NB4 (cell line): ENCODE results near the gene TSSC4.

Experiments used
- DNase-seq: peaks from one replicate; pipeline ENCODE4 v3.0.0; 2010; ENCODE audit warnings: low read depth
- H3K4me3 ChIP-seq: one replicate; pipeline ENCODE4 v1.5.1; 2011; ENCODE audit warnings: mild to moderate bottlenecking, low read depth, low read length, moderate library complexity
- MYC ChIP-seq: IDR thresholded peaks from 2 replicates; pipeline ENCODE4 v1.6.1; 2011; ENCODE audit warnings: low read depth, low read length
- POLR2A ChIP-seq: IDR thresholded peaks from 2 replicates; pipeline ENCODE4 v1.6.1; 2011; ENCODE audit warnings: mild to moderate bottlenecking; ENCODE audit not compliant: insufficient read length; ENCODE audit errors: extremely low read depth
- TF ChIP-seq, protein P1 (sequence below): IDR thresholded peaks from 2 replicates; pipeline ENCODE4 v1.6.1; 2011; ENCODE audit warnings: low read depth, low read length
- TF ChIP-seq, protein P2 (sequence below): IDR thresholded peaks from one replicate; pipeline ENCODE4 v1.5.1; 2012; ENCODE audit warnings: low read depth, low read length

The TSSC4 gene

DNA sequence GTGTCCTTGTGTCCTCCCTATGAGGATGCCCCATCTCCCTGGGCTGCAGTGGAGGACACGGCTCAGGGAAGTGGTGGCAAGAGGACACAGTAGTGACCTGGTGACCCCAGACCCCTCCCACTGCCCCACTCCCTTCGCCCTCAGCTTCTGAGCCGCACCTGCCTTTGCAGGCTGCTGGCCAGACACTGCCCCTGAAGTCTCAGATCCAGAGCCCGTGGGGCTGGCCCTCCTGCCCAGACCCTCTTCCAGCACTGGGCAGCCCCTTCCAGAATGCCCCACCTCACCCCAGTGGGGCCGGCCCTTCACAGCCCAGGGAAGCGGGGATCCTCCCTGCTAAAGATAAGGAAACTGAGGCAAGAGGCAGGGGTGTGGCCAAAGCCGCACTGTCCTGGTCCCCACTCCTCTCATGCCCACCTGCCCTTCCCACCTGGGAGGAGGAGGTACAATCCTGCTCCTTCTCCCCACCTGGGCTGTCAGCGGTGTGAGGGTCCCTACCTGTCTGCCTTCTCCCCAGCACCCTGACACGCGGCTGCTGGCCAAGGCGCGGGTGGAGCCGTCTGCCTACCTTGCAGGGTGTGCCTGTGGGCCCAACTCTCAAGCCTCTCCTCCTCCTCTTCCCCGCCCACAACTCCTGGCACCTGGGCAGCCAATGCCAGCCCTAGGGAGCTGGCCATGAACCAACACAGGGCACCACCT, 26.4 kb downstream of the TSSC4 start:
- no peak overlapping the region for H3K4me3 ChIP-seq
- DNase-seq: no peak
- TF ChIP-seq POLR2A: no peak
- TF ChIP-seq, protein P1, sequence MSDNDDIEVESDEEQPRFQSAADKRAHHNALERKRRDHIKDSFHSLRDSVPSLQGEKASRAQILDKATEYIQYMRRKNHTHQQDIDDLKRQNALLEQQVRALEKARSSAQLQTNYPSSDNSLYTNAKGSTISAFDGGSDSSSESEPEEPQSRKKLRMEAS: no peak
- TF ChIP-seq, protein P2, sequence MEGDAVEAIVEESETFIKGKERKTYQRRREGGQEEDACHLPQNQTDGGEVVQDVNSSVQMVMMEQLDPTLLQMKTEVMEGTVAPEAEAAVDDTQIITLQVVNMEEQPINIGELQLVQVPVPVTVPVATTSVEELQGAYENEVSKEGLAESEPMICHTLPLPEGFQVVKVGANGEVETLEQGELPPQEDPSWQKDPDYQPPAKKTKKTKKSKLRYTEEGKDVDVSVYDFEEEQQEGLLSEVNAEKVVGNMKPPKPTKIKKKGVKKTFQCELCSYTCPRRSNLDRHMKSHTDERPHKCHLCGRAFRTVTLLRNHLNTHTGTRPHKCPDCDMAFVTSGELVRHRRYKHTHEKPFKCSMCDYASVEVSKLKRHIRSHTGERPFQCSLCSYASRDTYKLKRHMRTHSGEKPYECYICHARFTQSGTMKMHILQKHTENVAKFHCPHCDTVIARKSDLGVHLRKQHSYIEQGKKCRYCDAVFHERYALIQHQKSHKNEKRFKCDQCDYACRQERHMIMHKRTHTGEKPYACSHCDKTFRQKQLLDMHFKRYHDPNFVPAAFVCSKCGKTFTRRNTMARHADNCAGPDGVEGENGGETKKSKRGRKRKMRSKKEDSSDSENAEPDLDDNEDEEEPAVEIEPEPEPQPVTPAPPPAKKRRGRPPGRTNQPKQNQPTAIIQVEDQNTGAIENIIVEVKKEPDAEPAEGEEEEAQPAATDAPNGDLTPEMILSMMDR: no peak
- TF ChIP-seq MYC: no peak

DNA sequence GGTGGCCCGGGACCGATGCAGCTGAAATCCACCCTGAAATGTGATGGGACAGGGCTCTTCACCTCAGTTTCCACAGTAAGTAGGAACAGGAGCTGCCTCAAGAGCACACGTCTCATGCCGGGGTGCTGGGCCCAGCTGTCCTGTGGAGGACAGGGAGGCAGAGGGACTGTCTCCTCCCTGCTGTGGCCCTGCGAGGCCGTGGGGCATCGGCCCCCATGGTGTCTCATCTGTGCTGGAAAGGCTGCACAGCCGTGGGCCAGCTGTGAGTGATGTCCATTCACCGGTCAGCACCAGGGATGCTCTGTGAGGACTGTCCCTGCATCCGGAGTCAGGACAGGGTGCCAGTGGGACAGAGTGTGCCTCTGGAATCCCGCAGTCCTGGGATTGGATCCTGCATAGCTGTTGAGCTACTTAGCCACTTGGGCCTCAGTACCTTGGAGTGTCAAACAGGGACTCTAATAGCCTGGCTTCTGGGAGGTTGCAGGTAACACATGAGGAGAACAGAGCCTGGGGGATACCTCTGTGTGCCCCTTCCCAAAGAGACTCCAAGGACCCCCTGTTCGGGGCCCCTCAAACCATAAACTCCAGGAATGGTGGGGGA, 27.3 kb downstream of the TSSC4 start:
- TF ChIP-seq MYC (no peak), POLR2A (no peak)
- TF ChIP-seq, protein P2: no peak
- TF ChIP-seq, protein P1: no peak
- DNase-seq: no peak
- no peak overlapping the region for H3K4me3 ChIP-seq

DNA sequence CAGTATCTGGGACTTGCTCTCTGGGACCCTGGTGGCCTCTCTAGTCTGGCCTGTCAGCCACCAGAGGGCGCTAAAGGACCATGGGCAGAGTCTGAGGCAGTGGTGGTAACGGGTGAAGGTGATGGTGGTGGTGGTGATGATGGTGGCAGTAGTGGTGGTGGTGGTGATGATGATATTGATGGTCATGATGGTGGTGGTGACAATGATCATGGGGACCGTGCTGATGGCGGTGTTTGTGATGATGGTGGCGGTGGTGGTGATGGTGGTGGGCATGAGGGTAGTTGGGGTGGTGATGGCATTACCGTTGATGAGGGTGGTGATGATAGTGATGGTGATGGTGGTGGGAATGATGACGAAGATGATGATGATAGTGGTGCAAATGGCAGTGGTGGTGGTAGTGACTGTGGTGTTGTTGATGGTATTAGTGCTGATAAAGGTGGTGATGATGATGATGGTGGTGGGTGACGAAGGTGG, 27.8 kb downstream of the TSSC4 start:
- peak; percentile 64 for DNase-seq
- H3K4me3 ChIP-seq: no peak overlapping the region
- TF ChIP-seq MYC (no peak), POLR2A (no peak)
- TF ChIP-seq, protein P1: no peak
- TF ChIP-seq, protein P2: peak; percentile 84

DNA sequence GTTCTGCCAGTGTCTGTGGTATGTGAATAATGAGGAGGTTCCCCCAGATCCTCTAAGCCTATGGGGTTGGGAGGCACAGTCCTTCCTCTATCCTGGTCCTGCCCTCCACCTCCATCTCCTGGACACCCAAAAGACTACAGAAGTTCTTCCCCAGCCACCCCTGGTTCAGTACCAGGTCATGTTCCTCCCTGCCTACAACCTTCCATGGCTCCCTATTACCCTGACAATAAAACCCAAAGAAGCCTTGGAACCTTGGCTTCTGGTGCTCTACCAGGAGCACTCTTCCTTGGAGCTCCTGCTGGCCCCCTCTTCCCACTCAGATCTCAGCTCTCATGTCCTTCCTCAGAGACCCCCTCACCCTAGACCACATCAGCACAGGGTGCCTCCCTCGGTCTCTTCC, 30.8 kb downstream of the TSSC4 start:
- no peak overlapping the region for H3K4me3 ChIP-seq
- DNase-seq: no peak
- TF ChIP-seq, protein P1: no peak
- TF ChIP-seq POLR2A: no peak
- no peak for TF ChIP-seq MYC
- TF ChIP-seq, protein P2: no peak

DNA sequence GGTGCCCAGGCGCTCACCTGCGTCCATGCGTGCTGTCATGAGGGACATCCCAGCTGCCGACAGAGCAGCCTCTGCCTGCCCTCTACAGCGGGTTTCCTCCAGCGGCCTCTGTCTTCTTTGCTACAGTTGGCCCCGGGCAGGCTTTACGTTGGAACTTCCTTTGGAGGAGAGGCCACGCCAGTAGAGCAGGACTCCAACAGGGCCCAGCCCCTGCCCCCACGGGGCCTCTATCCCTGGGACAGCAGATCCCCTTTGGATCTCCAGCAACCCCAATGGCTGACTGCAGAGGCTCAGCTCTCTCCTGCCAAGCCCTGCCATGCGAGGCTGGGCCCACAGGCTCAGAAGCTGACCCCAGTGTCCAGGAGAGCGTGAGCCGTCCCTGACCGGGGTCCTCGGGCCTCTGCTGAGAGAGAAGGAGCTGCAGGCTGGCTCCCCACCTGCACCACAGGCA, 31.6 kb downstream of the TSSC4 start:
- no peak for DNase-seq
- no peak overlapping the region for H3K4me3 ChIP-seq
- TF ChIP-seq MYC (no peak), POLR2A (no peak)
- TF ChIP-seq, protein P2: no peak
- TF ChIP-seq, protein P1: no peak
